Measurements from ENCODE around the gene LRRC28.
A peak's percentile ranks its signal among the peaks of the same experiment; 100 is the strongest.

The LRRC28 gene

DNA sequence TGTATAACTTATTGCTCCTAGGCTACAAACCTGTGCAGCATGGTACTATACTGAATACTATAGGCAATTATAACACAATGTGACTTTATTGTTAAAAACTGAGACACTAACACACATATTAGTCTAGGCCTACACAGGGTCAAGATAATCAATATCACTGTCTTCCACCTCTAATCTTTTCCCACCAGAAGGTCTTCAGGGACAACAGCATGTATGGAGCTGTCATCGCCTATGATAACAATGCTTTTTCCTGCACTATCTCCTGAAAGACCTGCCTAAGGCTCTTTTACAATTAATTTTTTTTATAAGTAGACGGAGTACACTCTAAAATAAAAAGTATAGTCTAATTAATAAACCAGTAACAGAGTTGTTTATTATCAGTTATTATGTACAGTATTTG is 60.9 kb downstream of the LRRC28 start (continued):
- TF ChIP-seq, protein P1, sequence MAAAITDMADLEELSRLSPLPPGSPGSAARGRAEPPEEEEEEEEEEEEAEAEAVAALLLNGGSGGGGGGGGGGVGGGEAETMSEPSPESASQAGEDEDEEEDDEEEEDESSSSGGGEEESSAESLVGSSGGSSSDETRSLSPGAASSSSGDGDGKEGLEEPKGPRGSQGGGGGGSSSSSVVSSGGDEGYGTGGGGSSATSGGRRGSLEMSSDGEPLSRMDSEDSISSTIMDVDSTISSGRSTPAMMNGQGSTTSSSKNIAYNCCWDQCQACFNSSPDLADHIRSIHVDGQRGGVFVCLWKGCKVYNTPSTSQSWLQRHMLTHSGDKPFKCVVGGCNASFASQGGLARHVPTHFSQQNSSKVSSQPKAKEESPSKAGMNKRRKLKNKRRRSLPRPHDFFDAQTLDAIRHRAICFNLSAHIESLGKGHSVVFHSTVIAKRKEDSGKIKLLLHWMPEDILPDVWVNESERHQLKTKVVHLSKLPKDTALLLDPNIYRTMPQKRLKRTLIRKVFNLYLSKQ (tag by site-specific recombination; IDR thresholded peaks at IDR 0.05; ENCODE audit: borderline replicate concordance): no peak
- TF ChIP-seq ZNF16 (tag by site-specific recombination; IDR thresholded peaks at IDR 0.05; ENCODE audit: low read depth) (no peak), GLI2 (tag by site-specific recombination; IDR thresholded peaks at IDR 0.05; ENCODE audit: borderline replicate concordance, low read depth) (no peak), ZNF2 (tag by site-specific recombination; IDR thresholded peaks at IDR 0.05) (no peak), ZNF555 (tag by site-specific recombination; conservative IDR thresholded peaks at IDR 0.05) (no peak), ZNF623 (tag by site-specific recombination; IDR thresholded peaks at IDR 0.05) (no peak)
- TF ChIP-seq, protein P2, sequence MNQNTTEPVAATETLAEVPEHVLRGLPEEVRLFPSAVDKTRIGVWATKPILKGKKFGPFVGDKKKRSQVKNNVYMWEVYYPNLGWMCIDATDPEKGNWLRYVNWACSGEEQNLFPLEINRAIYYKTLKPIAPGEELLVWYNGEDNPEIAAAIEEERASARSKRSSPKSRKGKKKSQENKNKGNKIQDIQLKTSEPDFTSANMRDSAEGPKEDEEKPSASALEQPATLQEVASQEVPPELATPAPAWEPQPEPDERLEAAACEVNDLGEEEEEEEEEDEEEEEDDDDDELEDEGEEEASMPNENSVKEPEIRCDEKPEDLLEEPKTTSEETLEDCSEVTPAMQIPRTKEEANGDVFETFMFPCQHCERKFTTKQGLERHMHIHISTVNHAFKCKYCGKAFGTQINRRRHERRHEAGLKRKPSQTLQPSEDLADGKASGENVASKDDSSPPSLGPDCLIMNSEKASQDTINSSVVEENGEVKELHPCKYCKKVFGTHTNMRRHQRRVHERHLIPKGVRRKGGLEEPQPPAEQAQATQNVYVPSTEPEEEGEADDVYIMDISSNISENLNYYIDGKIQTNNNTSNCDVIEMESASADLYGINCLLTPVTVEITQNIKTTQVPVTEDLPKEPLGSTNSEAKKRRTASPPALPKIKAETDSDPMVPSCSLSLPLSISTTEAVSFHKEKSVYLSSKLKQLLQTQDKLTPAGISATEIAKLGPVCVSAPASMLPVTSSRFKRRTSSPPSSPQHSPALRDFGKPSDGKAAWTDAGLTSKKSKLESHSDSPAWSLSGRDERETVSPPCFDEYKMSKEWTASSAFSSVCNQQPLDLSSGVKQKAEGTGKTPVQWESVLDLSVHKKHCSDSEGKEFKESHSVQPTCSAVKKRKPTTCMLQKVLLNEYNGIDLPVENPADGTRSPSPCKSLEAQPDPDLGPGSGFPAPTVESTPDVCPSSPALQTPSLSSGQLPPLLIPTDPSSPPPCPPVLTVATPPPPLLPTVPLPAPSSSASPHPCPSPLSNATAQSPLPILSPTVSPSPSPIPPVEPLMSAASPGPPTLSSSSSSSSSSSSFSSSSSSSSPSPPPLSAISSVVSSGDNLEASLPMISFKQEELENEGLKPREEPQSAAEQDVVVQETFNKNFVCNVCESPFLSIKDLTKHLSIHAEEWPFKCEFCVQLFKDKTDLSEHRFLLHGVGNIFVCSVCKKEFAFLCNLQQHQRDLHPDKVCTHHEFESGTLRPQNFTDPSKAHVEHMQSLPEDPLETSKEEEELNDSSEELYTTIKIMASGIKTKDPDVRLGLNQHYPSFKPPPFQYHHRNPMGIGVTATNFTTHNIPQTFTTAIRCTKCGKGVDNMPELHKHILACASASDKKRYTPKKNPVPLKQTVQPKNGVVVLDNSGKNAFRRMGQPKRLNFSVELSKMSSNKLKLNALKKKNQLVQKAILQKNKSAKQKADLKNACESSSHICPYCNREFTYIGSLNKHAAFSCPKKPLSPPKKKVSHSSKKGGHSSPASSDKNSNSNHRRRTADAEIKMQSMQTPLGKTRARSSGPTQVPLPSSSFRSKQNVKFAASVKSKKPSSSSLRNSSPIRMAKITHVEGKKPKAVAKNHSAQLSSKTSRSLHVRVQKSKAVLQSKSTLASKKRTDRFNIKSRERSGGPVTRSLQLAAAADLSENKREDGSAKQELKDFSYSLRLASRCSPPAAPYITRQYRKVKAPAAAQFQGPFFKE (tag by site-specific recombination; IDR thresholded peaks at IDR 0.05; ENCODE audit: borderline replicate concordance): no peak

DNA sequence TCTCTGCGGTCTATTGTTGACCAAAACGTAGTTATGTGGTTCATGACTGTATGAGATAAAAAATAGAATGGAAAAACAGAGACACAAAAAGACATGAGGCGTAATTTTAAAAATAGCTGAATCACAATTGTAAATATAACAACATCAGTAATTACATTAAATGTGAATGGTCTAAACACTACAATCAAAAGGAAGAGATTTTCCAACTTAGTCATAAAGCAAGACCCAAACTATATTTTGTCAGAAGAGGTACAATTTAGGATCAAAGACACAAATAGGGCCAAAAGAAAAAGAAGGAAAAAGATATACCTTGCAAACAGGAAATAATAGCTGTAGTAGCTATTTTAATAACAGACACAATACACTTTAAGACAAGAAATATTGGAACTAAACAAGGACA is 61.5 kb downstream of the LRRC28 start:
- CTCF ChIA-PET: interaction anchor here (0.6 to 1.1 kb wide), 3 partner anchors 12 to 397 kb away, joined by 3 to 4 read pairs (median 3); no protein-coding TSS in a partner anchor
- H3K4me1 ChIP-seq (ENCODE audit: control insufficient read depth, insufficient read depth, low read length): peaks cover 3% of the 10 kb centered on the region; the same call in 1 of the 2 replicates
- H3K36me3 ChIP-seq (ENCODE audit: control insufficient read depth in 2 of 2, insufficient read depth in 1 of 2, low read length in 2 of 2): no peaks in the 10 kb centered on the region; a peak in 1 of 3 replicates
- H3K9me3 ChIP-seq (ENCODE audit: control insufficient read depth, insufficient read depth, low read depth, low read length): no peaks in the 10 kb centered on the region
- peak; percentile 48; the same call in 1 of the 2 replicates for TF ChIP-seq TRIM28 (IDR thresholded peaks at IDR 0.05; ENCODE audit: borderline replicate concordance, low read length)
- peak; percentile 86 for TF ChIP-seq SETDB1 (IDR thresholded peaks at IDR 0.05; ENCODE audit: insufficient read length, low read length)
- no peak for TF ChIP-seq BCL11B (tag by site-specific recombination; IDR thresholded peaks at IDR 0.05; ENCODE audit: low read depth)
- no peak overlapping the region for H3K4me3 ChIP-seq (ENCODE audit: low read depth, low read length)
- no peak overlapping the region for H3K27ac ChIP-seq (ENCODE audit: extremely low read depth, low read depth, low read length)
- POLR2A ChIA-PET: no interaction called here

DNA sequence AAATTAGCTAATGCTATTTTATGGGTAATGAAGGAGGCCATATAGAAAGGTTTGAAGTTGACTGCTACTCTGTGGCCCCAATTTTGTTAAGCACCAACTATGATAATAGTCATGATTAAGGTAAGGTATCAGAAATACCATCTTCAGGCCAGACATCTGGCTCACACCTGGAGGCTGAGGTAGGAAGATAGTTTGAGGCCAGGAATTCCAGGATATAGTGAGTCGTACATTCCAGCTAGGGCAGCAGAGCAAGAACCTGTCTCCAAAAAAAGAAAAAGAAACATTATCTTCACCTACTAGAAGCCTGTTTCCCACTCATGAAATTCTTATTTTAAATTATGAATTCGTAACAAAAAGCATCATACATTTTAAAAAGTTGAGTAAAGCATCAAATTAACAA is 64.4 kb downstream of the LRRC28 start:
- Histone ChIP-seq H3K27ac (ENCODE audit: extremely low read depth, low read depth, low read length) (no peak overlapping the region), H3K4me3 (ENCODE audit: low read depth, low read length) (no peak overlapping the region), H3K9me3 (ENCODE audit: control insufficient read depth, insufficient read depth, low read depth, low read length) (no peaks in the 10 kb centered on the region), H3K4me1 (ENCODE audit: control insufficient read depth, insufficient read depth, low read length) (no peaks in the 10 kb centered on the region; the same call in 1 of the 2 replicates), H3K36me3 (ENCODE audit: control insufficient read depth in 2 of 2, insufficient read depth in 1 of 2, low read length in 2 of 2) (no peaks in the 10 kb centered on the region; a peak in 1 of 3 replicates)
- POLR2A ChIA-PET: no interaction called here
- CTCF ChIA-PET: no interaction called here
- no peak for TF ChIP-seq ZNF184 (tag by site-specific recombination; IDR thresholded peaks at IDR 0.05)
- TF ChIP-seq, protein P3, sequence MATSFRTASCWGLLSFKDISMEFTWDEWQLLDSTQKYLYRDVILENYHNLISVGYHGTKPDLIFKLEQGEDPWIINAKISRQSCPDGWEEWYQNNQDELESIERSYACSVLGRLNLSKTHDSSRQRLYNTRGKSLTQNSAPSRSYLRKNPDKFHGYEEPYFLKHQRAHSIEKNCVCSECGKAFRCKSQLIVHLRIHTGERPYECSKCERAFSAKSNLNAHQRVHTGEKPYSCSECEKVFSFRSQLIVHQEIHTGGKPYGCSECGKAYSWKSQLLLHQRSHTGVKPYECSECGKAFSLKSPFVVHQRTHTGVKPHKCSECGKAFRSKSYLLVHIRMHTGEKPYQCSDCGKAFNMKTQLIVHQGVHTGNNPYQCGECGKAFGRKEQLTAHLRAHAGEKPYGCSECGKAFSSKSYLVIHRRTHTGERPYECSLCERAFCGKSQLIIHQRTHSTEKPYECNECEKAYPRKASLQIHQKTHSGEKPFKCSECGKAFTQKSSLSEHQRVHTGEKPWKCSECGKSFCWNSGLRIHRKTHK (tag by site-specific recombination; IDR thresholded peaks at IDR 0.05): no peak
- no peak for TF ChIP-seq ZNF112 (tag by site-specific recombination; IDR thresholded peaks at IDR 0.05)
- TF ChIP-seq ZNF23 (tag by site-specific recombination; IDR thresholded peaks at IDR 0.05; ENCODE audit: borderline replicate concordance): no peak
- TF ChIP-seq TRIM28 (IDR thresholded peaks at IDR 0.05; ENCODE audit: borderline replicate concordance, low read length): no peak
- TF ChIP-seq, protein P4, sequence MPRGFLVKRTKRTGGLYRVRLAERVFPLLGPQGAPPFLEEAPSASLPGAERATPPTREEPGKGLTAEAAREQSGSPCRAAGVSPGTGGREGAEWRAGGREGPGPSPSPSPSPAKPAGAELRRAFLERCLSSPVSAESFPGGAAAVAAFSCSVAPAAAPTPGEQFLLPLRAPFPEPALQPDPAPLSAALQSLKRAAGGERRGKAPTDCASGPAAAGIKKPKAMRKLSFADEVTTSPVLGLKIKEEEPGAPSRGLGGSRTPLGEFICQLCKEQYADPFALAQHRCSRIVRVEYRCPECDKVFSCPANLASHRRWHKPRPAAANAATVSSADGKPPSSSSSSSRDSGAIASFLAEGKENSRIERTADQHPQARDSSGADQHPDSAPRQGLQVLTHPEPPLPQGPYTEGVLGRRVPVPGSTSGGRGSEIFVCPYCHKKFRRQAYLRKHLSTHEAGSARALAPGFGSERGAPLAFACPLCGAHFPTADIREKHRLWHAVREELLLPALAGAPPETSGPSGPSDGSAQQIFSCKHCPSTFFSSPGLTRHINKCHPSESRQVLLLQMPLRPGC (tag by site-specific recombination; IDR thresholded peaks at IDR 0.05): no peak
- TF ChIP-seq ZNF133 (tag by site-specific recombination; IDR thresholded peaks at IDR 0.05): no peak
- TF ChIP-seq, protein P5, sequence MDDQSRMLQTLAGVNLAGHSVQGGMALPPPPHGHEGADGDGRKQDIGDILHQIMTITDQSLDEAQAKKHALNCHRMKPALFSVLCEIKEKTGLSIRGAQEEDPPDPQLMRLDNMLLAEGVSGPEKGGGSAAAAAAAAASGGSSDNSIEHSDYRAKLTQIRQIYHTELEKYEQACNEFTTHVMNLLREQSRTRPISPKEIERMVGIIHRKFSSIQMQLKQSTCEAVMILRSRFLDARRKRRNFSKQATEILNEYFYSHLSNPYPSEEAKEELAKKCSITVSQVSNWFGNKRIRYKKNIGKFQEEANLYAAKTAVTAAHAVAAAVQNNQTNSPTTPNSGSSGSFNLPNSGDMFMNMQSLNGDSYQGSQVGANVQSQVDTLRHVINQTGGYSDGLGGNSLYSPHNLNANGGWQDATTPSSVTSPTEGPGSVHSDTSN (CRISPR knock-in tag; IDR thresholded peaks at IDR 0.05): no peak
- TF ChIP-seq ZNF548 (tag by site-specific recombination; IDR thresholded peaks at IDR 0.05): no peak
- no peak for TF ChIP-seq HOXC10 (CRISPR knock-in tag; IDR thresholded peaks at IDR 0.05)
- TF ChIP-seq ZSCAN30 (tag by site-specific recombination; IDR thresholded peaks at IDR 0.05): no peak
